Left renal pelvis (tissue), 4 donors: ENCODE results near the gene ATAD3A. TPM values are rescaled to one million over a fixed set of nuclear protein-coding genes. Genes with fewer than 3 reads are reported as not detected.
A peak's percentile ranks its signal among the peaks of the same experiment; 100 is the strongest.

Experiments
- DNase-seq, 4 donors: peaks; one replicate each; pipeline ENCODE4 v3.0.0-alpha.2; 2013; ENCODE audit warnings: low read depth in 4 of 4, low spot score in 3 of 4
- polyA plus RNA-seq, 4 donors: library from polyadenylated mRNA; unstranded; fragments of 120-200 nt; gene quantifications; one replicate each; pipeline ENCODE4 v1.2.1, GENCODE V29; 2013; ENCODE audit not compliant: insufficient read length in 4 of 4

Gene ATAD3A
- polyA plus RNA-seq, 4 donors: 14.4 to 30.0 (median 19.2) TPM

DNA sequence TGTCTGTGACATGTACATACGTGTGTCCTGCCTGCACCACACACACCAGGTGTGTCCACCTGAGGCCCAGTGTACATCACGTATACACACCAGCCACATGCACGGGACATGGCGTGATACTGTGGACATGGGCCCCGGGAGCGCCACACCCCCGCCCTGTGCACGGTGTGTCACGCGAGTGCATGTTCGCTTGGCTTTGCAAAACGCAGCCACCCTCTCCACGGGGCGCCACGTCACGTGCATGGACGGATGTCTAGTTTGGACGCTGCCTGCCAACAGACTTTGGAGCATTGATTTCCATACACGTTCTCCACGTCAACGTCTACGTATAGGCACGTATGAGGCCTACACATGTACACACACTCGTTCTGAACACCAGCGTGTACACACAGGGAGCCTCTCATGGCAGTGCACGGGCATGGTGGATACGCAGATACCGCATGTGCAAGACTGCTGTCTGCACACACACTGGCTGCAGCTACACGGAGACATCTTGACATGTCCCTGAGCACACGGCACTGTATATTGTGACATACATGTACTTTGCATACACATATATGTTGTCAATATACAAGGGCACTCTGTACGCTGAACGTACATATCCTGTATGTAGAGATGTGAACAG, 25.8 kb downstream of the ATAD3A start:
- no peak for DNase-seq

DNA sequence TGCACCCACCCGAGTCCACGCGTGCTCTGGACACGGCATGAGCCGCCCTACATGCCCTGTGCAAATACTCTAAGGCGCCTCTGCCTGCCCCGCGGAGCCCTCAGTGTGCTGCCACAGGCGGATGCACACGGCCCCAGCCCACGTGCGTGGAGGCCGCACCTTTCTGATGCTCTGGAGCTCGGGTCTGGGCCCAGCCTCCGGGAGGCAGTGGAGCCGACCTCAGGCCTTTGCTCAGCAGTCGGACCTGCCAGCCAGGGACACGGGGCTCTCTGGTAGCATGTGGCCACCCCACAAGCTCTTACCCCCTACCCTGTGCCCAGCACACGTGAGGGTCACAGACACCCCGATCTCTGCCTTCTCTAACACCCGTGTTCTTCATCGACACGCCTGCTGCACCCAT, 26.4 kb downstream of the ATAD3A start:
- DNase-seq: no peak

DNA sequence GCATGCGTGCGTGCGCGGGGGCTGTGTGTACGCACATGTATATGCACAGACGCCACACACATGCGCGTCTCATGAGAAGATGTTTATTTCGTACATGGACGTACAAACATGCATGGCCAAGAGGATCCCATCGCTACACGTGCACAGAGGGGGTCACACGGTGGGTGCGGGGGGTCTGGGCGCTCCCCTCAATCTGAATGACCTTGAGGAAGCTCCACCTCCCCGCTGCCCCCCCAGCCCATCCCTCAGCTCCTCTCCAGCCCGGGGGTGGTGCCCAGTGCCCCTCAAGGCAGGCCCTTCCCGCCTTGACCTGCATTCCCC, 27.0 kb downstream of the ATAD3A start:
- no peak for DNase-seq

DNA sequence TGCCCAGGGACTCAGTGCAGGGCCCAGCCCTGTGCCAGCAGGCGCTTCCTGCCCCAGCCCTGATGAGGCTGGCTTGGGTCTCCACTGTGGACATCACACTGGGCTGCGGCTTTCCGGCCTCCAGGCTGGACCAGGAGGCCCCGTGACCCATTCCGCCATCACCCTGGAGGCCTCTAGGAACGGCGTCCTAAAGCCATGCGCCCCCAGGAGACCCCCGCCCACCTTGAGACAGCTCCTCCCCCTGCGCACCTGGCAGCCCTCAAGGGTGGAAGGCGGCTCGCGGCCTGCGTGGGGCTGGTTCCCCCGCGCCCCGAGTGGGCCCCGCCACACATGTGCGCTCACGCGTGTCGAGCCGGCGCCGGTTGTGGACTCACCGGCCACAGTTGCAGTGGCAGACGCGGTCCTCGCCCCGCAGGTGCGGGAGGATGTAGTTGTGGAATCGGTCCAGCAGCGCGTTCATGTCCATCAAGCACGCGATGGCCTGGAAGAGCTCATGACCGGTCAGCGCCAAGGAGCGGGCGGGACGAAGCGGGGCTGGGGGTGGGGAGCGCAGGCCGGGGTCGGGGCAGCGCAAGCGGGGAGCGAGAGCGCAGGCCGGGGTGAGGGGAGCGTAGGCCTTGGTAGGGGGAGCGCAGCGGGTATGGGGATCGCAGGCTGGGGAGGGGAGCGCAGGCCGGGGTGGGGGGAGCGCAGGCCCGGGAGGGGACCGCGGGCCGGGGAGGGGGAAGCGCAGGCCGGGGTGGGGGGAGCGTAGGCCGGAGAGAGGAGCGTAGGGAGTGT, 27.5 kb downstream of the ATAD3A start:
- peak in 2 of 4 donors; percentile 30 to 39 for DNase-seq

DNA sequence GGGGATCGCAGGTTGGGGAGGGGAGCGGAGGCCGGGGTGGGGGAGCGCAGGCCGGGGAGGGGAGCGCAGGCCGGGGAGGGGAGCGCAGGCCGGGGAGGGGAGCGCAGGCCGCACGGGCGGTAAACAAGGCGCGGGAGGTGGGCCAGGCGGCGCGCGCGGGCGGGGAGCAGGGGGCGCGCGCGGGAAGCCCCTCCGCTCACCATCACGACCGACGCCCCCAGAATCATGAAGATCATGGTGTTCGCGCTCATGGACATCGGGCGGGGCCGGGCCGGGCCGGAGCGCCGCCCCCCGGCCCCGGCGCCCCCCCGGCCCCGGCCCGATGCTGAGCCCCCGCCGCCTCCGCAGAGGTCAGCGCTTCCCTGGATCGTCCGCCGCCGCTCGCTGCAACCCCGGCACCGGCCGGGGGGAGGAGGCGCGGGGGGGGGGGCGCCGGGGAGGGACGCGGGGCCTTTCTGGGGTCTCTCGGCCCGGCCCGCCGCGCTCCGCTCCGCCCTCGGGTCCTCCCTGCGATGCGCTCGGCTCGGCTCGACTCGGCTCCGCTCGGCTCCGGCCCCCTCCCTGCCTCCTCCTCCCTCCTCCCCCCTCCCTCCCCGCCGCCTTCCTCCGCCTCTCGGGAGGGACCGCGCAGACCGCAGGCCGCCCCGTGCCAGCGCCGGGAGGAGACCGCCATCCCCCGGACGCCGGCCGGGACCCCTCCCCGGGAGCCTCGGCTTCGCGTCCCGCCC, 28.3 kb downstream of the ATAD3A start, which contains the start of gene TMEM240:
TSS of gene TMEM240 (minus strand) at position 535 of the 728 bp plus-strand sequence. CDS start at position 257, 278 bp downstream.
- DNase-seq: peak; percentile 36 to 62 (median 55)

DNA sequence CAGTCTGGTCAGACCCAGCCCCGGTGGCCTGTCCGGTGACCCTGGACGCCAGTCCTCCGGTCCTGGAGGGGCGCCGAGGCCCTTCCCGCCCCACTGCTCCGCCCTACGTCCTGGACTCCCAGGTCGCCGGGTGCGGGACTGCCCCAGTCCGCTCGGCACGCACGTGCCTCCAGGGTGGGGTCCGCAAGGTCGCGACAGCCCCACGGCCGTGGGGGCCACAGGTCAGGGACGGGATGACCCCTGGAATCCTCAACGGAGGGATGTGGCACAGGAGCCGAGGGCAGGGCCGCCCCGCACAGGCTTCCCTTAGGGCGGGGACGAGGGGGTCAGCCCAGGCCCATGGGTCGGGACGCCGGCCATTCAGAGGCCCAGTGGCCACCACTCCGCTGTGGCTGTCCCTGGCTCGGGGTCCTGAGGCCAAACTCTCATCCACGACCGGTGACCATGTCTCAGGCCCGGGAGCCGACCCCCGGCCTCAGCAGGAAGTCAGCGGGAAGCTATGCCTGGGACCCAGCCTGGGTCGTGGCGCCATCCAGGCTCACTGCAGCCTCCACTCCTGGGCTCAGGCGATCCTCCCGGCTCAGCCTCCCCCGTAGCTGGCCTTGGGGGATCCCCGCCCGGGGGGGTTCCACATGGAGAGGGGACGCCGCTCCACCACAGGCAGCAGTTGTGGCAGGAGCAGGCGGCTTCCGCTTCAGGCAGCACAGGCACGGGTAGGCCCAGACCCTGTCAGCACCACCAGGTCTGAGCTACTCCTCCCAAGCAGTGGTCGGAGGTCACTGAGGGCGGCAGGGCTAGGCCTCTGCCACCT, 29.1 kb downstream of the ATAD3A start:
- DNase-seq: no peak

DNA sequence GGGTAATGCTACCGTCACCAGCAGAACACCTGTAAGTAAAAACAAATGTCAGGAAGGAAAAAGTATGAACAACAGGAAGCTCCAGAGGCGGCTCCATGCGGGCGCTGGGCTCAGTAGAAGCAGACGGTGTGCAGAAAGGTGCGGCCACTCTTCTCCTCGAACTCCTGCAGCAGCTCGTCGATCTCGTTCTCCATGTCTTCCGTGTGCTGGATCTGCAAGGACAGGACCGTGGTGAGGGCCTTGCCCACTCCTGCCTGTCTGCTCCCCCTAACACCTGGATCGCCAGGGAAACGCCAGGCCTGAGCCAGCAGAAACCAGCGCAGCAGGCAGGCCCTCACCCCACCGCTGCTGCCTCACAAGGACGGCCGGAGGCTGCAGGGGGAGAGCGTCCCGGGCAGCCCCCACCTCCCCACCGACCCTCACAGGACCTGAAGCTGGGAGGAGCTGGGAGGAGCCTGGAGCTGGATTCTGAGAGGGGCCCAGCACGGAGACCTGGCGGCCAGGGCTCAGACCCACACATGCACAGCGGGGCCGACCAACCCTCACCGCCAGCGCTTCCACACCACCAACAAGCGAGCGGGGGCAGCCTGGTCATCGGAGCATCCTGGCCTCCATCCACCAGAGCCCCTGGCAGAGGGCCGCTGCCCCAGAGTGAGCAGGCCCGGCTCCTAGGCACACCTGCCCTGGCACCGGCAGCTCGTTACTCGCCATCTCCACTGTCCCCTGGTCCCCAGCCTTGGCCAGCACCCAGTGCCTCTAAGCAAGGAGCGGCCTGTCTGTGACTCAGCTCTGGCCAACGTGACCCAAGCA, 30.2 kb downstream of the ATAD3A start:
- DNase-seq: no peak

DNA sequence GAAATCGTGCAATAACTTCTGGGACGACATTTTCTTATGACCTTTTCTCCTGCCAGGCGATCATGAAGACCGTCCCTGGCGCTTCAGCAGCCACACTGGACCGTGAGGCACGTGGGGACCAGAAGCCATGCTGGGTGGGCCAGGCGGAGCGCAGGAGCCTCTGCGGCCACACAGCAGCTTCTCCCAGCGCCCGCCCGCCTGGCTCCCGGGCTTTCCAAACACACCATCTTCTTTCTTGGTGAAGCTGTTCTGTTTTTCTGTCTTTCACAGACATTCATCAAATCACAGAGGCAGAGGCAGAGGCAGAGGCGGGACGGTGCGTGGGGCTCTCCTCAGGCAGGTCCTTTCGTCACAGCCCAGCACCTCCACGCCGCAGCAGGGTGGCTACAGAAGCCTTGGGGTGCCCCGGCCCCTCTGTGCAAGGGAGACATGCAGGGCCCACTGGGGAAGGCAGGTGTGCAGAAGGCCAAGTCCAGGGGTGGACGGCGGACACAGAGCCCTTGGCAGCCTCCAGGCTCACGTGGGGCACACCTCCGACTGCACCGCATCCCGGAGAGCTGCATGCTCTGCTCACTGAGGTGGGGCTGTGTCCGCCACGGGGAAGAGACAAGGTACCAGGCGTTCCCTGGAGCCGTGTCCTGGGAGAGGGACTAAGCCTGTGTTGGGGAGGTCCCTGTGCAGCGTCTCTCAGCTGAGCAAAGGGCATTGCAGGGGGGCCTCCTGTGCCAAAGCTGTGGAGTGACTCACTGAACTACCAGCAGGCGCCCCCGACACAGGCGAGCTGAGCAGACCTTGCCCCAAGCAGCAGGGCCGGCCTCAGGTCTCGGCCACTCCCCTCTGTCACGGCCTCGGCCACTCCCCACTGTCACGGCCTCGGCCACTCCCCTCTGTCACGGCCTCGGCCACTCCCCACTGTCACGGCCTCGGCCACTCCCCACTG, 31.1 kb downstream of the ATAD3A start:
- DNase-seq: no peak

DNA sequence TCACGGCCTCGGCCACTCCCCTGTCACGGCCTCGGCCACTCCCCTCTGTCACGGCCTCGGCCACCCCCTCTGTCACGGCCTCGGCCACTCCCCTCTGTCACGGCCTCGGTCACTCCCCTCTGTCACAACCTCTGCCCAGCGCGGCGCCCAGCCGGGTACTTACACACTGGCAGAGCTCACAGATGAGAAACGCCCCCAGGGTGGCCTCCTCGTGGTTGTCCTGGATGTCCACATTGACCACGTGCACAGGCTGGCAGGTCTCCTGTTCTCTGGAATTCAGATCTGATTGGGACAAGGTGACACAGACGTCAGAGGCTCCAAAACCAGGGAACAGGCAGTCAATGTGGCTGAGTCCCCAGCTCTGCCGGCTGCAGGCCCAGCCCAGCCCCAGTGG, 31.7 kb downstream of the ATAD3A start:
- no peak for DNase-seq

DNA sequence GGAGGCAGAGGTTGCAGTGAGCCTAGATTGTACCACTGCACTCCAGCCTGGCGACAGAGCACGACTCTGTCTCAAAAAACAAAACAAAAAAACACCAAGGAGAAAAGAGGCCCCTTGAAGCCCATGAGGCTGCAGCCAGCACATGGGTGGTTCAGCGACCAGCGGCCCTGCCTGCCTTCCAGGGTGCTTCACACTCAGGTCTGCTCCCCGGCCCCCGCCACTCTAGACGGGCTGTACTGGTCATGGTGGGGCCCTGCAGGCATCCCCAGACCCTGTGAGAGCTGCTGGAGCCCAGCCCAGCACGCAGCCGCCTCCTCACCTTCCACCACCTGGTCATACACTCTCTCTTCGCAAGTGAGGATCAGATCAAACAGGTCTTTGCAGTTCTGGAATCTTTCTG, 32.6 kb downstream of the ATAD3A start:
- no peak for DNase-seq

DNA sequence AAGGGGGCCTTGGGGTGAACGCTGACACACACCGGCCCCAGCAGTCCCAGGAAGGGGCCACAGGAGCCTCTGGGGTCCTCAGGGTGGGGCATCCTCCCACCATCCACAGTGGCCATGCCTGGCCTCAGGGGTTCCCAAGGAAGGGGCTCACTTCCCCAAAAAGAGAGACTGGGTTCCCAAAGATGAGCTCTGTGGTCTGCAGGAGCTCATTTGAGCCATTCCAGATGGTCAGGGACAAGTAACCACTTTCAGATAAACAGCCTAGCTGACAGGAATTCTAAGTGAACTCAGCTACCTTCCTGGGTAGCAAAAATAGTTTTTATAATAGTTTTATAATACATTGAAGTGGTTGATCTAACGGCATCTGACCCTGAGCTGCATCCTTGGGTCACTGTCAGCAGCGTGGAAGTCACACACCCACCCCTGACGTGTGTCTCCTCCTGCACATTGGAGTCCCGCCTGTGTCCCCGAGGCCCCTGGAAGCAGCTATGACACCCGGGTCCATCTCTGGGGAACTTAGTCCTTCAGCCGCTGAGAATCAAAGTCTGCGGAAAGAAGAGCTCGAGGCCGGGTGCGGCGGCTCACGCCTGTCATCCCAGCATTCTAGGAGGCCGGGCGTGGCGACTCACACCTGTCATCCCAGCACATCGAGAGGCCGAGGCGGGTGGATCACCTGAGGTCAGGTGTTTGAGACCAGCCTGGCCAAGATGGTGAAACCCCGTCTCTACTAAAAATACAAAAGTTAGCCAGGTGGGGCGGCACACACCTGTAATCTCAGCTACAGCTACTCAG, 34.2 kb downstream of the ATAD3A start:
- no peak for DNase-seq

DNA sequence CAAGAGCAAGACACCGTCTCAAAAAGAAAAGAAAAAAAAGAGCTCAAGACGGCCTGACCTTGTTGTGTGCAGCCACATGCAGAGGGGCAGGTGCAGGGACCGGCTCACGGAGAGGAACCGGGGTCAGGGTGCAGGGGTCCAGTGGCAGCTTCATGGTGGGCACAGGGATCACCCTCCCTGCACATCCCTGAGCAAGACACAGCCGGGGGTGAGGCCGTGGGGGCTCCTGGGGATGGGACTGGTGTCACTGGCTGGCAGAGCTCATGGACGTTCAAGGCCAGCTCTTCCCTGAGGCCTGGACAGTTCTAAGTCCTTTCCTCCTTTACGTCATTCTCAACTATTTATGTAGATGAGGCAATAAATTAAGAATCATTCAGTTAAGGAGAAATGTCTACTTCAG, 35.0 kb downstream of the ATAD3A start:
- DNase-seq: no peak

DNA sequence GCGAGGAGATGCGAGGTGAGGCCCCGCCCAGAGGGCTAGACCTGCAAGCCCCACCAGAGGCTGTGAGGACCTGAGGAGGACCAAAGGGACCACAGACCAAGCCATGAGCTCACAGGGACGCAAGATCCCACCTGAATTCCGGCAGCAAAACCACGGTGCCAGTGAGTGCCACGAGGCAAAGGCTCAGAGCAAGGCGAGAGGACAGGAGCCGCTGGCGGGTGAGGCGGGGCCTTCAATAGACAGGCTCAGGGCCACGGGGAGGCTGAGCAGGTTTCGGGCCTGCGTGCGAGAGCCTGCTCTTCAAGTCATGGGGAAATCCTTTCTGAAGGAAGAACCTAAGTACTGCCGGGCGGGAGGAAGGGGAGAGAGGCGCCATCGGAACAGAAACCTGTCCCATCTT, 35.5 kb downstream of the ATAD3A start:
- no peak for DNase-seq

DNA sequence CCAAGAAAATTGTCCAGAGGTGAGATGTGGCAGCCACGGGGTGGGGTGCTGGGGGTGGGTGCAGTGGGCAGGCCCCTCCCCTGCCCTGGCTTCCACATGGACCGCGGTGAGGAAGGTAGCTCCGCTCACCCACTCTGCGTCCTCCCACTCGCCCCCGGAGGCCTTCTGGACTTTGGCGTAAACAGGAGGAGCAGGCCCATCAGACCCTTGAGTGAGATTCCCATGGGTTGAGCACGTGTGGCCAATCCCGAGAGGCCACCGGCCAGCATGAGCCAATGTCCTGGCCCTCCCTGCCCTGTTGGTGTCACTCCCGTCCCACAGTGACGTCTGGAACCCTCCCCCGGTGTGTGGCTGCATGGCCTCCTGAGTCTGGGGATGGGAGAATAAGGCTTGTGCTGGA, 36.6 kb downstream of the ATAD3A start:
- DNase-seq: no peak

DNA sequence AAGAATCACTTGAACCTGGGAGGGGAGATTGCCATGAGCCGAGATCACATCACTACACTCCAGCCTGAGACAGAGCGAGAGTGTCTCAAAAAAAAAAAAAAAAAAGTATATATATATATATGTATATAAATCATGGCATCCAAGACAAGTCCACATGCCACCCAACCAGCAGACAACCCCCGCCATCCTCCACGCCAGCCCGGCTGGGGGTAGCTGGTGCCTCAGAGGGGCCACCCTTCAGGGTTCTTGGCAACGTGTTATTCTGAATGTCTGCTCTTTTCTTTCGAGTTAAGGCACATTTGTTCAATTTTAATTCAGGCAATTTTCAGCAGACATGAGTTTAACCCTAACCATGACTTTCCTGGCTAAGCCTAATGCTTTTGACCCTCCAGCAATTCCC, 38.1 kb downstream of the ATAD3A start:
- DNase-seq: no peak

DNA sequence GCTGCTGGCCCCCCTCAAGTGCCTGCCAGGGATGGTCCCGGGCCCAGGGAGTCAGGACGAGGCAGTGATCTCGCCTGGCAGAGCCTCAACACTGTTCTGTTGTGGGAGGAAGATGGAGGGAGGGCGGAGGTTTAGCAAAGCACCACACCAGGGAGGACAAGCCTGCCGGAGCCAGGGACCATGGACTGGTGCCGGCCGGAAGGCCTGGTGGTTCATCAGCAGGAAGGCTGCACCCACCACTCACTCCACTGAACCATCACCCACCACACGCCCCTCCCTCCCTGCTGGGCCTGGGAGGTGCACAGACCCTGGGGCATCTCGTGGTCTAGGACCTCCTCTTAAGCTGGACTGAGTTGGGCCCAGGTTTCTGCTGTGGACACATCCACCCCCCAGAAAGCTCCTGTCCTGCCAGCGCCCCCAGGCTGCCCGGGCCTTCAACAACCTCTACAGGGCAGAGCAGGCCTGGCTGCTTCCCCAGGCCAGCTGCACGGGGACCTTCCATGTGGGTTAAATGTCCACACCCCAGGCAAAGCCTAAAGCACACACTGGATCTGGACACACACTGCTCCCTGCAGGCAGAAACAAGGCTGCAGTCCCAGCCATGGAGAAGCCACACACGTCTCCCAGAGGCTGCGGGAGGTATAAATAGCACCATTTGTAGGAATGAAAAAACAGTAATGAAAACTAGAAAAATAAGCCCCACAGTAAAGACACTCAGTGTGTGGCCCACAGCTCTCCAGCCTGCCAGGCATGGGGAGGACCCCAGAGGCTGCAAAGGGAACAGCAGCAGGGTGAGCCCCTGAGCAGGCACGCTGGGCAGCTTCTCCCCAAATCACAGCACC, 38.9 kb downstream of the ATAD3A start:
- no peak for DNase-seq

DNA sequence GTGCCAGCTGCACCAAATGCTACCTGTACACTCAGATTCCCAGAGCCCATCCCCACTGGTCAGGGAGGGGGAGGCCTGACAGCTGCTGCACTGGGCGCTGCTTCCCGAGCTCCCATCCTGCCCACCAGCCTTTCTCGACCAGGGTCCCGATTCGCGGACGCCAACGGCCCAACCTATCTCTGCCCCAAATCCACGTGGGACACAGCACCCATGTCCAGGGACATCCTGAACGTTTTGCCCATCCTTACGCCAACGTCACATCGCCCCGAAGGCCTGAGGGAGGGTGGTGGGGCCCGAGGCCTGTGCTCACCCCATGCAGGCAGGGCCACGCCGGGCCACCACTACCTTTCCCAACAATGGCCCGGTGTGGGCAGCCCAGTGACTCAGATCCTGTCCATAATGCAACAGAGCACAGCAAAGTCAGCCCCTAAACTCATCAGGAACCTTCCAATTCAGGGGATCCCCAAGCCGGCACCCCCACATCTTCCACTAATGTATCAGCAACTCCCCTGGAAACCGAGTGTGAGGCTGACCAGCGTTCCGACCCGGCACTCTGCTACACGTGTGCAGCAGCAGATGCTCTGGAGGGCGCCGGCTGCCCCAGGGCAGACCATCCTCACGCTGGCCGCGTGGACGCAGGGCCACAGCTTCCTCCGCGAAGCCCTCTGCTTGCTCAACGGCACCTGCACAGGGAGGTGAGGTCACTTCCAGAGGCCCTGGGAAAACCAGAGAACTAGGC, 39.7 kb downstream of the ATAD3A start:
- DNase-seq: no peak
